GM18867 (cell line): Measurements from ENCODE around the gene HOXA1.
A peak's percentile ranks its signal among the peaks of the same experiment; 100 is the strongest.

ENCODE experiments used
- ATAC-seq: cut with Tn5 transposase; IDR thresholded peaks from one replicate; pipeline ENCODE4 v1.9.1; 2021; ENCODE audit warnings: mild to moderate bottlenecking, moderate library complexity; ENCODE audit not compliant: unreplicated experiment

Gene HOXA1

DNA sequence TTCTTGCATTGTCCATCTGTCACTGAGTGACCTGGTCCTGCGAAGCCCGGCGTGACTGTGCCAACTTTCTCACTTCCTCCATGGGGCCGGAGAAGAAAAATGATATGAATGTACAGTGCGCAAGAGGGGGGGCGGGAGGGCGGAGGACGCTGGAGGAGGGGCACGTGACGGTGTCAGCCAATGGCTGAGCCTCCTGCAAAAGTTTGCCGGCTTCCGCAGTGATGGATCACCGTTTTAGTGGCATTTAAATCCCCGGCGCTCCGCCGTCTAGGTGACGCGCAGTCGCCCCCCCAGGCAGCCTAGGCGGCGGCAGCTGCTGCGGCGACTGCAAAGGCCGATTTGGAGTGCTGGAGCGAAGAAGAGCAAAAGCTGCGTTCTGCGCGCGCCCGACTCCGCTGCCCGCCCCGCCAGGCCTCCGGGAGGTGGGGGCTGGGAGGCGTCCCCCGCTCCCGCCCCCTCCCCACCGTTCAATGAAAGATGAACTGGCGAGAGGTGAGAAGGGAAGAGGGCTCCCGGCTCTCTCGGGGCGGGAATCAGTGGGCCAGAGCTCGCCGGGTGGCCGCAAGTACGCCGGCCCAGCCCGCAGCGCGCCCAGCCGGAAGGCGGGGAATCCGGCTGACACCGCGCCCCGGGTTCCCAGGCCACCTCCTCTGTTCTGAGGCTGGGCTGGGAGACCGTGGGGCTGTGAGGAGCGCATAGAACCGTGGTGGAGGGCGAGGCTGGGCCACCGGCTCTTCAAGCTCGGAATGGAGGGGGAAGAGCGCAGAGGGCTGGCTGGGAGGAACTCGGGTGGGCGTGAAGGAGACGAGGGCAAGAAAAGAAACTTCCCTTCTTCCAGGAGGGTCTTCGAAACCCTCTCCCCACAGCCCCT lies at the start of gene HOXA1:
TSS of gene HOXA1 (minus strand) at position 104 of the 871 bp plus-strand sequence. CDS start at position 16, 88 bp downstream.
- ATAC-seq = peak; percentile 89

DNA sequence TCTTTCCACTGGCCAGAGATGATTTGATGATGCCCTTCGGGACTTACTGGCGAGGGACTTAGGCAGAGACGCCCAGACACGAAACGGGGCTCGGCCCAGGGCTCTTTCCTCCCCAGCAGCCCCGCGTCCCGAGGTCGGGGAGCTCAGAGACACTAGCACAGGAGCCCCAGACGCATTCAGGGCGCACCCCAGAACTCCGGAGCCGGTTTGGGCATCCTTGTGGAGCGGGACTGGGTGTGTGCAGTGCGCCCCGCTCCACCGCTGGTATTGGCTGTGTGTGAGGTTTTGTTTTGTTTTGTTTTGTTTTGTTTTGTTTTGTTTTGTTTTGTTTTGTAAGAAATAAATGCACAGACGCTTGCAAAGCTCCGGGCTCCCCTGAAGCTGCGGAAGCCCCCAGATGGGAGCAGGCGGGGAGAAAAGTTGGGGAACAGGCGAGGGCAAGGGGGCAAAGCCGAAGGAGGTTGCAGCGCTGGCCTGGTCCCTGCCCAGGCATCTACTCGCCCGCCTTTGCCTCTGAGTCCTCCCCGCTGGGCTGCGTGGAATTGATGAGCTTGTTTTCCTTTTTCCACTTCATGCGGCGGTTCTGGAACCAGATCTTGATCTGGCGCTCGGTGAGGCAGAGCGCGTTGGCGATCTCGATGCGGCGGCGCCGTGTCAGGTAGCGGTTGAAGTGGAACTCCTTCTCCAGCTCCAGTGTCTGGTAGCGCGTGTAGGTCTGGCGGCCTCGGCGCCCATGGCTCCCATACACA lies 49.5 kb upstream of the HOXA1 start:
- no peak for ATAC-seq

DNA sequence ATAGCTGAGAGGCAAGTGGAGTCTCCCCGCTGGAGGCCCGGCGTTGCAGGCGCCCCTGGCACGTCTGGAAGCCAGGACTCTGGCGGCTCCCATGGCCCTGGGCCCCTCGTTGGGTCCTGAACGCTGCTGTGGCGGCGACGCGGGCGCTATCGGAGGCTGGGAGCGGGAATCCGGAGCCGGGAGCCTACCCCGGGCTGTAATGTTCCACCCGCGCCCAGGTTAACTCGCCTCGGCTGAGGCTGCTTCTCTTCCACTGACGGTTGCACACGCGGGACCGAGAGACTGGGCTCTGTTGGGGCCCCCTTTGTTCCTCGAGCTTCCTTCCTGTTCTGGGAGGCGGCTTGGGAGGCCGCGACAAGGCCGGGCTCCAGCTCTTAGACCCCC lies 49.0 kb upstream of the HOXA1 start:
- ATAC-seq = no peak

DNA sequence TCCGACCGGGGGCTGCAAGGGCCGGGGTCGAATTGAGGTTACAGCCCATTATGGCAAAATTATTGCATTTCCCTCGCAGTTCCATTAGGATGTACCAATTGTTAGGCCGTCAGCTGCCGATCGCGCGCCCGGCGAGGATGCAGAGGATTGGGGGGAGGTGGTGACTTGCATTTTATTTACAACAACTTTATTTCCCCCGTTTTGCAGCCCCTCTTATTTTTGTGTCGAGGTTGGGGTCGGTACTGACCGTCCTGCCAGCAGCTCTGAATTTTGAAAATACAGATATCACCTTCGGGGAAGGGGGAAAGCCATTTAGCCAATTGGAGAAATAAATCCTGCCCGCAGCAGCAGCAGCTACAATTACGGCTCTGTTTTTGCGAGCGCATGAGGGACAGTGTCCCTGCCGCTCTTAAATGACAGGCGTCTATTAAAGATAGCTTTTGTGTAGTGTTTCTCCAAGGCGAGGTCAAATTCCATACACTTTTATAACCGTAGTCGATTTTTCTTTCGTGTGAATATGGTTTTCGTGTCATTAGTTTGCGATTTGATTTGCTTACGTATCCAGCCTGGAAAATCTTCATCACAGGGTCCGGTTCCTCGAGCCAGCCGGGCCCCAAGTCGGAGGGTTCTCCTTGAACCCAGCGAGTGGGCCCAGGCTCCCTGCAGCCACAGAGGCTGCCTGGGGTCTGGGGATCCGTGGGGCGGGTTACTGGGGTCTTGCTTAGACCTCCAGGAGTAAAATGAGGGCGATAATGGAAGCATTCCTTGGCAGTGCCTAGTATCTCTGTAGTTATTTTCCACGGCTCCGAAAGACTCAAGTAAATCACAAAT lies 48.4 kb upstream of the HOXA1 start:
- ATAC-seq = no peak

DNA sequence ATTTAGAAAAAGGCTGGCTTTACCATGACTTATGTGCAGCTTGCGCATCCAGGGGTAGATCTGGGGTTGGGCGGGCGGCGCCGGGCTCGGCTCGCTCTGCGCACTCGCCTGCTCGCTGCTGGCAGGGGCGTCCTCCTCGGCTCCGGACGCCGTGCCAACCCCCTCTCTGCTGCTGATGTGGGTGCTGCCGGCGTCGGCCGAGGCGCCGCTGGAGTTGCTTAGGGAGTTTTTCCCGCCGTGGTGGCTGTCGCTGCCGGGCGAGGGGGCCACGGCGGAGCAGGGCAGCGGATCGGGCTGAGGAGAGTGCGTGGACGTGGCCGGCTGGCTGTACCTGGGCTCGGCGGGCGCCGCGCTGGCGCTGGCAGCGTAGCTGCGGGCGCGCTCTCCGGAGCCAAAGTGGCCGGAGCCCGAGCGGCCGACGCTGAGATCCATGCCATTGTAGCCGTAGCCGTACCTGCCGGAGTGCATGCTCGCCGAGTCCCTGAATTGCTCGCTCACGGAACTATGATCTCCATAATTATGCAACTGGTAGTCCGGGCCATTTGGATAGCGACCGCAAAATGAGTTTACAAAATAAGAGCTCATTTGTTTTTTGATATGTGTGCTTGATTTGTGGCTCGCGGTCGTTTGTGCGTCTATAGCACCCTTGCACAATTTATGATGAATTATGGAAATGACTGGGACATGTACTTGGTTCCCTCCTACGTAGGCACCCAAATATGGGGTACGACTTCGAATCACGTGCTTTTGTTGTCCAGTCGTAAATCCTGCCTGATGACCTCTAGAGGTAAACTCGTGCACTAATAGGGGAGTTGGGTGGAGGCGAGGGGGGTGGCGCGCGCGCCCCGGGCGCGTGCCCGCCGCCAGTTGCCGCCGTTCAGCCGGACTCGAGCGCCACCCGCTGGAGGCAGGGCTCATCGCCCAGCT lies 47.5 kb upstream of the HOXA1 start, which contains the start of gene HOXA5:
TSS of gene HOXA5 (minus strand) at position 659 of the 927 bp plus-strand sequence. CDS start at position 585, 74 bp downstream.
- ATAC-seq = no peak

DNA sequence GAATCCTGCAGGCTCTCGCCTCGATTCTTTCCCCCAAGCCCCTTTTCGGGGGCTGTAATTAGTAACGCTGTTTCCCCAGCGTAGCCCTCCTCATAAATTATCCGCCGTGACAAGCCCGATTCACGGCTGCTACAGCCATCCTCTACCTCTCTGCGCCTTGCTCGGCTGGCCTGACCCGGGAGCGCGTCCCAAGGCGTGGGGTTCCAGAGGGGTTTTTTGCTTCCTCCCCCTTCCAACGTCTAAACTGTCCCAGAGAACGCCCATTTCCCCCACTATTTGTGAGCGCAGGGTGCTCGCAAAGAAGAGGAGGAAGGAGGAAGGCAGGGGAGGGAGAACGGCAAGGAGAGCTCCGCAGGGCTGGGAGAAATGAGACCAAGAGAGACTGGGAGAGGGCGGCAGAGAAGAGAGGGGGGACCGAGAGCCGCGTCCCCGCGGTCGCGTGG lies 46.8 kb upstream of the HOXA1 start:
- no peak for ATAC-seq

DNA sequence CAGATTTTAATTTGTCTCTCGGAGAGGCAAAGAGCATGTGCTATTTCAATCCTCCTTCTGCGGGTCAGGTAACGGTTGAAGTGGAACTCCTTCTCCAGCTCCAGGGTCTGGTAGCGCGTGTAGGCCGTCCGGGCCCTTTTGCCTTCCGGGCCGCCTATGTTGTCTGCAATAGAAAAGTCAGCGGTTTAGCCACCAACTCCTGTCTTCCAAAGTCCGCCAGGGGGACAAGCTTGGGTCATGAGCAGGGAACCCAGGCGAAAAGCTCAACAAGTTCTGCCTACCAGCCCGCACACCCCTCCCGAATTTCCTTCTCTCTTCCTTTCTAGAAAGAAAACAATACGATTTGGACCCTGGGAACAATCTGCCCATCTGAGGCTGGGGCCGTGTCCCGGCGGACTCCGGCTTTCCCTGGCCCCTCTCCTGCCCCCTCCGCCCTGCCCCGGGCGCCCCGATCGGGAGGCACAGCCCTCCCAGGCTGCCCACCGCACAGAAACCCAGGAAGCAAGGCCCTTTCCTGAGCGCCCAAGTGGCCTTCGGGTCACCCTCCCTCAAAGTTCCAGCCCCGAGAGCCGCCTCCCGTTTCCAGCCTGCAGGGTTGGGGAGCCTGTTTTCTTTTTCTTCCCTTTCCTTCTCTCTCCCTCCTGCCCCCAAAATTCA lies 46.3 kb upstream of the HOXA1 start:
- ATAC-seq = no peak

DNA sequence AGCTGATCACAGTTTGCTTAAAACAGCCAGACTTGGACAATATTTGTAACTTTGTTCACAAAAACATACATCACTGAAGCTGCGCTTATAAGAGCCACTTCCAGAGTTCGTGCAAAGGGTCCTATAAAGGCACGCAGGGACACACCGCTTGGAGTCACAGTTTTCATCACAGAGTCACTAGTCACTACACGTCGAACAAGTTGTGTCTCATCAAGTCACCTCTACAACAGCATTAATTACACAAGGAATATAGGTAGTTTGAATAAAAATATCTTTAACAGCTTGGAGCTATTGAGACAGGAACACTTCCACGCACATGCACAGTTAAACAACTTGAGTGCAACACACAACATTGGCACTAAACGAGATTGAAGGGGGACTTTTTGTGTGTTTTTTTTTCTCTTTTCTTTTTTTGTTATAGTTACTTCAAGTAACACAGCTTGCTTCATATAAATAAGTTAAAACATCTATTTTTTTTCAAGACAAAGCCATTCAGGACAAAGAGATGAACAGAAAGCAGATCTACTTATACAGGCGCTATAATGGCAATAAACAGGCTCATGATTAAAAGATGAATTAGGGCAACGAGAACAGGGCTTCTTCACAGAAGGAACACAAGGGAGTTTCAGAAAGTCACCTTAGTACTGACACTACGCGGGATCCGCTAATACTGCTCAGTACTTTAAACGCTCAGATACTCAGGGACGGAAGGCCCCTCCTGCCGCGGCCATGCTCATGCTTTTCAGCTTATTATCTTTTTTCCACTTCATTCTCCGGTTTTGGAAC lies 45.5 kb upstream of the HOXA1 start:
- no peak for ATAC-seq

DNA sequence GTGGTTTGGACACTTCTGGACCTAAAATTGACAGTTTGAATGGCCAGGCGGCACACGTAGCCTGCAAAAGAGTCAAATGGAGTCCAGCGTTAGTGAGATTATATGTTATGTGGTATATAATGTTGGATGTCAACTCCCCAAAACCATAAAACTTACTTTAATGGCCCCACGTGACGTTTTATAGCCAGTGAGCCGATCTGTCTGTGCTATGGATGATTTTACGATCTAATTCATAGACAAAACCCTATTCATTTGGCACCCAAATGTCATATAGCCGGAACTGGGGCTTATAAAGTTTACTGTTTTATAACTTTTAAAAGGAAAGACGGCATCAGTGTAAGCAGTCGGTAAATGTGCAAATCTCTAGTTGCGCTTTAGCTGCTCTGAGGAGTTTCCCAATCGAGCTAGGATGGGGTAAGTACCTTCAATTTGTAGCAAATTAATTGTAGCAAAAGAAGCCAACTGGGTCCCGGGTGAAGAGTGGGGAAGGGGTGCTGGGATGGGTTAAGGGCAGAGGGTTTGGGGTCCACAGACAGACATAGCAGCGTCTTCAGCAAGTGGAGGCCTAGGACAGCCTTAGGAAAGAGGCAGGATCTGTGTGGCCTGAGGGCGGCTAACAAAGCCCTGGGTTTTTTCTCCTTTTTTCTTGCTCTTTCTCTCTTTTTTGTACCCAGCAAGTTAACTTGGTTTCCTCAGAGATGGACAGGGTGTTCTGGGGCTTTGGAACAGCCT lies 44.5 kb upstream of the HOXA1 start:
- ATAC-seq = no peak

DNA sequence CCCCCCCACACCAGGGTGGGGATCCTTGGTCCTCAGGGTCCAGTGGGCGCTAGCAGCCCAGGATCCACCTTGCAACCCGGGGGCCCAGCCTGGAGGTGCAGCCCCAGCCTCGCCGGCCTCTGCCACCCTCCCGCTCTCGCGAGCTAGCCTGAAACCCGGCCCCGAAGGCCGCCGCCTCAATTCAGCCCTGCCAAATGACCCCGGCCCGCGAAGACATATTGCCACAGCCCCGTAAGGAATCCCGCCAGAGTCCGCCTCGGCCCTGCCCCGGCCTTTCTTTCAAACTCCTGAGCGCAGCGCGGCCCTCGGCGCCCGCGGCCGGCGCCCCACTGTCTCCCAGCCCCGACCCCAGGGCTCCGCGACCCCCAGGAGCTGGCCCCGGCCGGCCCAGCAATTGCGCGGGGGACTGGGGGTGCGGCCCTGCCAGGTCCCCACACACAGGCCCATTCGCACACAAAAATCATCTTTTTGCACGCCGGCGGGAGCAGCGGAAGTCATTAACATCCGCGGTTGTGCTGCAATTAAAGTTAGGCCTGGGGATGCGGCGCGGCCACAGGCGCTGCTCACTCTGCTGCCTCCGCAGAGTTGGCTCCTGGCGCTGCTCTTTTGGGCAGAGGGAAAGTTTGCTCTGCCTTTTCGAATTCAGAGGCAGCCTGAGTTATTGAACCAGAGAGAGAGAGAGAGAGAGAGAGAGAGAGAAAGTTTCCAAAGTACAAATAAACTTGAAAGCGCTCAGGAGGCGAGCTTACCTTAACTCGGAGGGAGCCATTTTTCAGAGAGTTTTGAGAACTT lies 43.7 kb upstream of the HOXA1 start:
- ATAC-seq = no peak

DNA sequence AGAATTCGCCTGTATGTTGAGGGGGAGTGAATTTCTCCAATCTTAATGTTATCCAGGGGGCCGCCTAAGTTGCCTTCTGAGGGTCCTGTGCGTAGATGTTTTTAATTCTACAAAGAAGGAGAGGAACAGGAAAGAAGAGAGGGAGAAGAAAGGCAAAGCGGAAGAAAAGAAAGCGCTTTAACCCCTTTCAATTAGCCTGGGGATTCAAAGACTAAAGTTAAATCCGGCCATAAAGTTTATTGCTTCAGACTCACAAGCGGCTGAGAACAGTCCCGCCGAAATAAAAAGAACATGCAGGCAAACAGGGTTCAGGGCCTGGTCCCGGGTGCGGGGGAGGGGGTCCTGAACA lies 43.2 kb upstream of the HOXA1 start:
- no peak for ATAC-seq

DNA sequence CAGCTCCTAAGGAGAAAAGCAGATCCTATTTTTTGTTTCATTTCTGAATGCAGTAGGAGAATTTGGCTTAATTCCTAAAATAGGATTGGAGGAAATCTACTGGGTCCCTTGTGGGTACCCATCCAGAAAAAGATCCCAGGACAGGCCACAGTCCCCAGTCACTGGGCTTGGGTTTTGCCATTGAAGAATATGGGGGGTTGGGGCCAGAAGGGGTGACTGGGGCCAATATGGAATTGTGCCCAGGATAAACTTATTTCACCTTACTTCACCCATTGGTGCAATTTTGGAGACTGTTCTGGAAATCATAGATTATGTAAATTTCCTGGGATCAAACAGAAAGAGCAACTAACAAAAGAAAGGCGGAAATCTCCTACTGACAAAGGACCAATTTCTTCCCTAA lies 42.7 kb upstream of the HOXA1 start:
- no peak for ATAC-seq

DNA sequence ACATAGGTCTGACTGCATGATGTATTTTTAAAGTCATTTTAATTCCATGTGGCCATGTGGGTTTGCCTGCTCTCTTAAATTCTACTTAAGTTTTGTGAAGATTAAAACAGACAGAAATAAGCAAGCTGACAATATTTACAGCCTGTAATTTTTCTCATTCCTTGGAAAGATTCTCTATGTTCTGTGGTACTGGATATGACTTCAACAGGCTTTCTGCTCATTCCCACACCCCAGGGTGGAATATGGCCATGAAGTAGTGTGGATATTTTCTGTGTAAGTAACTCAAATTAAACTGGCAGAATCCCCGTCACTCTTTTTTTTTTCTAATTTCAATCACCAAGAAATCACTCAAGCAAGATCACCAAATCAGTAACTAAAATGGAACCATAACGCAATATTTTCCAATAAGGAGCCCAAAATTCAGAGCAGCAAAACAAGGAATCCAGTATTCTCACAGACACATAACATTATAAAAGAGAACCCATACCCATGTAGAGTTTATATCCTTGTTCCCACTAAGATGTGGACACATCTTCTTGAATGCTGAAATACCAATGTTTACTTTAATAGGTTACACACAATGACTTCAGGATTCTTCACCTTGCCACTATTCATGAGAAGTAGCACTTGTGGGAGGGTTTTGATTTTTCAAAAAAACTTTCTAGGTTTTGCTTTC lies 42.0 kb upstream of the HOXA1 start:
- ATAC-seq = no peak

DNA sequence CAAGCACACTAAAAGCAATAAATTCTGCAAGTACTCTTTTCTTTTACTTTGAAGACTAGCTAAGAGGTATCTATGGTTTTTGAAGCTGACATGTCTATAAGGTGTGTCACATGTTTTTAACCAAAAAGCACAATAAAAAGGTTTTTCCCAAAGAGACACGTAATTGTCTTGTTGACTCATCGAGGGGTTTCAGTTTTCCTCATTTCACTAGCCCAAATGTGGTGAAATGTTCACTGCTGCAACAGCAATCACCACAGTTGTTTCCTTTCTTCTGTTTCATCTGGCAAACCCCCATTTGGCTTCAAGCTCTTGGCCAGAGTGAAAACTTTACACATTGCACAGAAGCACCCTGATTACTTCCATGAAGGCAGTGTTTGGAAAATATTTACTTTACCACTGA lies 38.6 kb upstream of the HOXA1 start:
- no peak for ATAC-seq

DNA sequence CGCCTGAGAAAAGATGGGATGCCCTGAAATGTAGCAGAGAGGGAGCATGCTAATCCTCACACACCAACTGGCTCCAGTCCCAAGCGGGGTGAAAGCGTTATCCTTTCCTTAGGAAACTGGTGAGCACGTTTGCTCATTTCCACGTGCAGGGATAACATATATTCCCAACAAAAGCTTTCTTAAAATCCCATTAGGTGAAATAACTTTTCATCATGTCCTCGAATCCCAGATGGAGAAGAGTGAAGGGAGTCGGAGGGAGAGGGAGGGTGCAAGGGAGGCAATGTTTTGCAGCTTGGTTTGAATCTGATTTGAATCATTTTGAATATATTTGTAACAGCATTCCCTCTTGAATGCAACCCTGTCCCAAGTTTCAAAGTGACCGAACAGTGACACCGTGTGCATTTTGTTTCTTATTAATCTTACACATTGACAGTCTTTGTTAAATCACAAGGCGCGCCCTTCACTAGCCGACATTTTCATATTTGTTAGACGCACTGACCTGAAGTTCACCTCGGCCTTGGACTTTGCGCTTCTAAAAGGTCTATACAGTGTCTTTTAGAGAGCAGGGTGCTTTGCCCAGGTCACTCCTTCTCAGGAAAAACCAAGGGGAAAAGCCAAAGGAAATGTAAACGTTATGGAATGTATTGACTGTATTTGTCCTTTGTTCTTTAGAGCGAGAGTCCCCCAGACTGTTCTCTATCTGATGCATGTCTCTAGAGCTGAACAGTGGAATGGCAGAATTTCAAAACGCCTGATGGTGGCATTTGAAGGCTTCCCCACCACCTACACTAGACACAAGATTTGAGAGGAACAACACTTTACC lies 37.8 kb upstream of the HOXA1 start:
- ATAC-seq = no peak

DNA sequence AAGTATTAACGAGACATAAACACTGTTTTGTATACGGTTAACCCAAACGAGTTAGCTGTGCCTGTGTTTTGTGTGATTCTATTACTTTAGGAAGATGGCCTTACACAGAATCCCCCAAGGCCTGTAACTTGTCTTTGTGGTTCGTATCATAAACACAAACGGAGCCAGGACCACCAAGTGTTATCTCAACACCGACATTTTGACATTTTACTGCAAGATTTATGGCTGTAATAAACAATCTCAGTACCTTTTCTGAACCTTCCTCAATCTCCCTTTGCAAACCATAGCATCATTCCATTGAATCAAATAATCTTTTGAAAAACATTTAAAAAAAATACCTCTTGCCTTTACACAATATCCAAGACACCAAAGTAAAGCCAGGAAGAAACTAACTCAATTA lies 37.2 kb upstream of the HOXA1 start:
- no peak for ATAC-seq
